Astrocyte of the hippocampus (primary cell): ENCODE results near the gene SLC12A5.

Experiments used
- DNase-seq: peaks from one replicate; pipeline ENCODE4 v3.0.0; 2011; ENCODE audit warnings: low read depth, low spot score

SLC12A5 gene

GRCh38 chr20:46054606-46055005 is 25.6 kb downstream of the SLC12A5 start:
- no peak for DNase-seq

GRCh38 chr20:46055269-46055668 is 26.3 kb downstream of the SLC12A5 start:
- no peak for DNase-seq

- DNase-seq: no peak
These were observed 27.2 kb downstream of the SLC12A5 start for GRCh38 chr20:46056027-46056833.

- peak; percentile 84 for DNase-seq
These were observed 28.2 kb downstream of the SLC12A5 start for GRCh38 chr20:46056970-46057855.

- DNase-seq: peak; percentile 62
These were observed 29.0 kb downstream of the SLC12A5 start for GRCh38 chr20:46057856-46058598.

- peak; percentile 22 for DNase-seq
These were observed 29.7 kb downstream of the SLC12A5 start for GRCh38 chr20:46058599-46059281.

GRCh38 chr20:46060301-46060881 is 31.4 kb downstream of the SLC12A5 start:
- no peak for DNase-seq

- no peak for DNase-seq
These were observed 32.0 kb downstream of the SLC12A5 start for GRCh38 chr20:46060975-46061374.

GRCh38 chr20:46062151-46062550 is 33.1 kb downstream of the SLC12A5 start:
- no peak for DNase-seq

- DNase-seq: no peak
These were observed 33.6 kb downstream of the SLC12A5 start for GRCh38 chr20:46062621-46063020.

GRCh38 chr20:46063151-46063550 is 34.1 kb downstream of the SLC12A5 start:
- DNase-seq: no peak

- DNase-seq: no peak
These were observed 34.6 kb downstream of the SLC12A5 start for GRCh38 chr20:46063652-46064054.

- no peak for DNase-seq
These were observed 36.0 kb downstream of the SLC12A5 start for GRCh38 chr20:46065006-46065405.

GRCh38 chr20:46065691-46066090 is 36.7 kb downstream of the SLC12A5 start:
- DNase-seq: no peak

GRCh38 chr20:46070215-46070900 is 41.3 kb downstream of the SLC12A5 start:
- peak; percentile 73 for DNase-seq

- no peak for DNase-seq
These were observed 42.6 kb downstream of the SLC12A5 start for GRCh38 chr20:46071573-46071972.

GRCh38 chr20:46073024-46073423 is 44.0 kb downstream of the SLC12A5 start:
- no peak for DNase-seq

- DNase-seq: peak; percentile 30
These were observed 44.4 kb downstream of the SLC12A5 start for GRCh38 chr20:46073443-46073842.

- DNase-seq: no peak
These were observed 45.0 kb downstream of the SLC12A5 start for GRCh38 chr20:46074006-46074405.

GRCh38 chr20:46076806-46077205 is 47.8 kb downstream of the SLC12A5 start:
- no peak for DNase-seq
